ENCODE data around the gene ULK1.

The ULK1 gene

GRCh38 chr12:131893605-131894312, 663 bp upstream of the ULK1 start:
- peak; percentile 35 for DNase-seq

DNA sequence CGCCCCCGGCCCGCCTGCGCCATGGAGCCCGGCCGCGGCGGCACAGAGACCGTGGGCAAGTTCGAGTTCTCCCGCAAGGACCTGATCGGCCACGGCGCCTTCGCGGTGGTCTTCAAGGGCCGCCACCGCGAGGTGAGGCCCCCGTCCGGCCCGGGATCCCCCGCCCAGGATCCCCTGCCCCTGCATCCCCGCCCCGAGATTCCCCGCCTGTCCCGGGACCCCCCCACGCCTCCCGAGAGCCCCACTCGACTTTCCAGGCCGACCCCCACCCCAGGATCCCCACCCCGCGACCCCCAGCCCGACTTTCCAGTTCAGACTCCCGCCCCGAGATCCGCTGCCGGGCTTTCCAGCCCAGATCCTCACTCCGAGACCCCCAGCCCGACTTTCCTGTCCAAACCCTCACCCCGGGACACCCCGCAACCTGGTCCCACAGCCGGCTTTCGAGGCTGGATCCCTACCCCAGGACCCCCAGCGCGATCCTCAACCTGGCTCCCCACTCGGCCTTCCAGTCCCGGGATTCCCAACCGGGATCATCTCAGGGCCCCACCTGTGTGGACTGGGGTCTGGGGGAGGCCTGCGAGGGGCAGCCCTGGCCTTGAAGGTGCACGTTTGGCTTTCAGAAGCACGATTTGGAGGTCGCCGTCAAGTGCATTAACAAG, 688 bp downstream of the ULK1 start:
- peak; percentile 37 for DNase-seq

DNA sequence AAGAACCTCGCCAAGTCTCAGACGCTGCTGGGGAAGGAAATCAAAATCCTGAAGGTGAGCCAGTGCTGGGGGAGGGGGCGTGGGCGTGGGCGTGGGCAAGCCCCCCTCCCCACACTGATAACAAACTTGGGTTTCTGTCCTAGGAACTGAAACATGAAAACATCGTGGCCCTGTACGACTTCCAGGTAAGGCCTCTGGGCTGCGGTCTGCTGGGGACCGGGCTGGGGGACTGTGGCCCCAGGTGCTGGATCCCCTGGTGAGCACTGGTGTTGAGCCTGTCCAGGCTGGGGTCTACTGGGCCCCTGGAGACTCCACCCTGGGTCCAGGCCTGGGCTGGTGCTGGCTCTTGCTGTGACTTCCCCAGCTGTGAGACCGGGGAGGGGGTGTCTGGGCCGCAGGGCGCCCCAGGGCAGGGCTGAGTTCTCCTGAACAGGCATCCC, 1.2 kb downstream of the ULK1 start:
- DNase-seq, result no peak

GRCh38 chr12:131896080-131896810, 1.8 kb downstream of the ULK1 start:
- peak; percentile 88 for DNase-seq

DNA sequence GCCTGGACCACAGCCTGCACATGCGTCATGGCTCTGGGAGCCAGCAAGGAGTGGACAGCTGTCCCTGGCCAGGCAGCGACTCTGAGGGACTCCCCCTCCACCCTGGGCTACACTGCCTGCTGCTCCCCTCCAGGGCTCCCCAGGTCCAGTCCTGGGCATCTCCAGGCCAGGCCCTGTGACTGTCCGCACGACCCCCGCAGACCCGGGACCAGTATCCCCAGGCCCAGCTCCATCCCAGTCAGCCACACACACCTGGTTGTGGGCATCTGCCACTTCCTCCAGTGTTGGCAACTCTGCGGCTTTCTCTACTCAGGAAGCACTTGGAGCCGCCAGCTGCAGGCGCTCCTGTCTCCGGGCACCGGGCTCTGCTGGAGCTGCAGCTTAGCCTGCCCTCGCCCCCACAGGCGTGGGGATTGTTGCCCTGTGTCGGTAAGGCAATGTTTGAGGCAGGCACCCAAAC, 2.4 kb downstream of the ULK1 start:
- DNase-seq, result no peak

GRCh38 chr12:131897276-131897675, 2.9 kb downstream of the ULK1 start:
- no peak for DNase-seq

- DNase-seq, result no peak
These were observed 3.5 kb downstream of the ULK1 start for GRCh38 chr12:131897875-131898274.

DNA sequence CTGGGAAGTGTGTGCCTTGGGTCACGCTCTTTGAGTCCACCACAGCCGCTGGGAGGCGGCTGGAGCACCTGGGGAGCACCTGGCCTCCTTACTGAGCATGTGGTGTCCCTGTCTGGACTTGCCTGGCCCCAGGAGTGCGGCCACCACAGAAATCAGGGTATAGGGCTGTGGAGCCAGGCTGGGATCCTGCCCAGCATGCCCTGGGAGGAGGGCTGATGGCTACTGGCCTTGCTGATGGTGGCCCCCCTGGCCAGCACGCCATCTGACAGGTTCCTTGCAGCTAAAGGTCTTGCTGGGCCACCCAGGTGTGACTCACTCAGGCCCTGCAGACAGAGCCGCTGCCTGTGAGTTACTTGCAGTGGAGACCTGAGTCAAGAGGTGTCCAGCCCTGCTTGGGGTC, 6.0 kb downstream of the ULK1 start:
- DNase-seq, result no peak

DNA sequence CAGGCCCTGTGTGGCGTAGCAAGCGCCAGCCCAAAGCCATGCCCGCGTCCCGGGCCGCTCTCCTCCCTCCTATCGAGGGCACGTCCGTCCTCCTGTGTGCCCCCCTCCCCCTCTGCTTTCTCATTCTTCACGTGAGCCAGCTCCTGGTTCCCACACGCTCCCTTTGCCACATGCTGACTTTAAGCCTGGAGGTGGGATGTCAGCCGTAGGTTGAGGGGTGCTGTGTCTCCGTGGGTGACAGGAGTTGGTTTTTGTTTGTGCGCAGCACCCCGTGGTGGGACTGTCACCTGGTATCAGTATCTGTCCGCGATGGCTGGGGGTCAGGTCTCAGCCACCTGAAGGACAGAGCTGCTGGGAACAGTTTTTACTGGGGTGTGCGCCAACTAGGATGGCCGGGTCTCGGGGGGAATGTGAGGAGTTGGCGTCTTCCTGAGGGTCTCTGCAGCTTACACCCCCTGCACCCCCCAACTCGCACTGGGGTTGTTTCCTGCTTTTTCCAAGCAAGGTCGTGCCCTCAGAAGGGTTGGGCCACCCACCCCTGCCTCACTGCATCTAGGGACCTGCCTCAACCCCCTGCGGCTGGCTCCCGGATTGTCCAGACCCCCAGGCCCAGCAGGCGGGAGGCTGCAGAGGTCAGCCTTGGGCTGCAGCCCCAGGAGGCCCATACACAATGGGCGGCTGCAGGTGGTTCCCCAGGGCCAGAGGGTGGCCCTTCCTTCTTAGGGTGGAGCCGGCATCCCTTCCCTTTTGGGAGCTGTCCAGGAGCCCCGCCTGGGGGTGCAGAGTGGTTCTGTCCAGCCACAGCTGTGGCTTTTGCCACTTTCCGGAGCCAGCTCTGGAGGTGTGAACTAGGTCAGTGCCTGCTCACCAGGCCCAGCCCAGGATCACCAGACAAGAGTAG, 7.3 kb downstream of the ULK1 start:
- no peak for DNase-seq

DNA sequence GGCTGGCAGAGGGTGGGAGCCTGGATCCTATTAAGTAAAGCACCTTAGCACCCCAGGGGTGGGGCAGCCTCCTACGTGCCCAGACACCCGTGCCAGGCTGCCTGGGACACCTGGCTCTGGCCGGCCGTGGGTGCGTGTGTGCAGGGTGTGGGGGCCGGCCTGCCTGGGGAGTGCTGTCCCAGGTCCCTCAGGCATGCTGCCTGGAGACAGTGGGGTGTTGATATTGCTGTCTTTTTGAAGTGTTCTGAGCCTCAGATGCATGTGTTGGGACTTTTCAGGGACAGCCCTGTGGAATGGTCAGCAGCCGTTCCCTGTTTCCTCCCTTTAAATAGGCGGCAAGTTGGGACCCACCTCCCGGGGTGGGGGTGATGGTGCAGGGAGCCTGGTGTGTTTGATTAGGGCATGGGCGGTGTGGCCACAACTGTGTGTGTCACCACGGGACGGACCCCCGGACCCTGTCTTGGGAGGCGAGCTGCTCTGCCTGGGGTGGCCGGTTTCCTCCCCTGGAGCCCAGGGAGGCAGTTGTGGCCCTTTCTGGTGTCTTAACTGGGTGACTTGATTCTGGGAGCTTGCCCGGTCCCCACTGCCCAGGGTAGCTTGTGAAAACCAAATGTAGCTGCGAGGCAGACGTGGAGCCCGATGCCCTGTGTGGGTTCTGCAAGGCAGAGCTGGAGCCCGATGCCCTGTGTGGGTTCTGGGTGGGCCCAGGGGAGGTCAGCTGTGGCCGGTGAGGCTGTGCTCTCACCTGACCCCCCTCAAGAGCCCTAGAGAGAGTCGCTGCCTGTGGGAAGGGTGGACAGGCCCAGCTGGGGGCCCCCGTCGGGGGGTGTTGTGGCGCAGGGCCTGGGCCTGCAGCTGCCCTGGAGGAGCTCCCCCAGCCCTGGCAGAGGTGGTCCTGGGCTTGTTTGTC, 8.2 kb downstream of the ULK1 start:
- no peak for DNase-seq

GRCh38 chr12:131903270-131904255, 9.1 kb downstream of the ULK1 start:
- DNase-seq, result no peak

DNA sequence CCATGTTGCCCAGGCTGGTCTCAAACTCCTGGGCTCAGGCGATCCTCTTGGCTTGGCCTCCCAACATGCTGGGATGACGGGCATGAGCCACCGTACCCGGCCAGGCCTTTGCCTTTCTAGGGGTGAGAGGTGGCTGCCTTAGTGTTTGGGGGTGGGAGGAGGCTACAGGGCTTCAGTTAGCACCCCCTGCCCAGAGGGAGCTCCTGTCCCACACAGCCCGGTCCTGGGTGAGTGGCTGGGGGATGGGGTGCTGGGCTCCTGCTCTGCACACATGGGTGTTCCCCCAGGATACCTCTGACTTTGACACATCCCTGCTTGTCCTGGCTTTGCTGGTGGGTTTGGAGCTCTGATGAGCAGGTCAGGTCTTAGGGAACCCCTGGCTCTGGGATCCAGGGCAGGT, 9.9 kb downstream of the ULK1 start:
- DNase-seq, result no peak

DNA sequence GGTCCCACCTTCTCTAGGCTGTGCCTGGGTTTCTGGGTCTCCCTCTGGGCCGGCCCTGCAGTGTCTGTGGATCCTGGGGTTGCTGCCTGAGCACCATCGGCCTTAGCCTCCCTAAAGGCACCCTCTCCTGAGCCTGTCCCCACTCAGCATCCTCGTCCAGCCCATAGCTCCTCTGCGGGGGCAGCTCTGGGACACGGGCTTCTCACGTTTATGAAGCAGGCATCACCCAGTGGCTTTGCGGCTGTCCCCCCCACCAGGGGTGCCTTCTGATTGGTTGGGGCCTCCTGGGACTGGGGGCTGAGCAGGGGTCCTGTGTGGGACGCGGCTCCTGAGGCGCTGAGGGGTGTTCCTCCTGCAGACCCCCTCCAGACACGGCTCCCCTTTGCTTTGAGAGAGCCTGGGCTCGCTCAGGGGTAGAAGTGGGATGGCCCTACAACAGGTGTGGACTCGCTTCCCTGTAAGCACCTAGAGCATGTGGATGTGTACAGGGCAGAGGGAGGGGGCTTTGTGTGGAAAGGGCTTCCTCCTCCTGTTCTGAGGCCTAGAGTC, 10.7 kb downstream of the ULK1 start:
- no peak for DNase-seq

DNA sequence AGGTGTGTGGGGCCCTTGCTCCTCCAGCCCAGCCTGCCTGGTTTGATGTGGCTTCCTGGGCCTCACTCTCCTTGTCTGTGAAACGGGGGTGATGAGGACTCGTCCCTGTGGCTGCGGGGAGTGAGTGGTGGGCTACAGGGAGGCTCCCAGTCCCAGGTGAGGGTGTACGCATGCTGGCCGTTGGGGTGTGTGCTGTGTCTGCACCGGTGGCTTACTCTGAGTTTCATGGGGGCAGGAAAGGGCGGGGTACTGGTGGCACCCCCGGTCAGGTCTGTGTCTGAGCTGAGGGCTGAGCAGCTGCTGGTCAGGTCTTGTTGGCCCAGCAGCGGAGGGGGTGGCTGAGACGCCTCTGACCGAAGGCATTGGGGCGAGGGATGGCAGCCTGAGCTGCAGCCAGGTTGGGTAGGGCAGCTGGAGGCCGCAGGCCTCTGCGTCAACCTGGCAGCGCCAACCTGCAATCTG, 11.2 kb downstream of the ULK1 start:
- no peak for DNase-seq

DNA sequence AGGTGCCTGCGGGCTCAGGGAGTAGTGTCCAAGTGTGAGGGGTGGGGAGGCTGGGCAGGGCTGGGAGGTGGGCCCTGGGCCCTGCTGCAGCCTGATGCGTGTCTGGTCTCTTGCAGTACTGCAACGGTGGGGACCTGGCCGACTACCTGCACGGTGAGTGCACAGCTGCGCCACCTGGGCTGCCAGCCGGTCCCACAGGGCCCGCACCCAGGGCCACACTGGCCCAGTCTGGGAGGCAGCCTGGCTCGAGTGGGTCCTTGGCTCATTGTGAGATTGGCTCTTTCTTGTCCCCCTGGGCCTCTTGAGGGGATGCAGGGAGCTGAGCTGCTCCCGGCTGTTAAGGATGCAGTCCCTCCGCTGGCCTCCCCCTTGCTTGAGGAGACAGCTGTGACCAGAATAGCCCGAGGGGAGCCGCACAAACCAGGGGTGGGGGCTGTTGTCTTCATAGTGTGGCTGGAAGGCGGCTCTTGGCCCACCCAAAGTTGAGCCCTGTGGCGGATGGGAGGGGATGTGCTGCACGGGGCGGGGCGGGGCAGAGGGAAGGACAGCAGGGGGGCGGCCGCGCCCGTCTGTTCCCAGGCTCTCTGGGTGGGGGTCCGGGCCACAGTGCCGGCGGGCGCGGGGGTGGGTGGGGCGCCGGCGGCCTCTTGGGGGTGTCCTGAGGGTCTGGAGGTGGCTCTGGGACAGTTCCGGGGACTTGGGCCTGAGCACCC, 13.1 kb downstream of the ULK1 start:
- DNase-seq, result no peak

DNA sequence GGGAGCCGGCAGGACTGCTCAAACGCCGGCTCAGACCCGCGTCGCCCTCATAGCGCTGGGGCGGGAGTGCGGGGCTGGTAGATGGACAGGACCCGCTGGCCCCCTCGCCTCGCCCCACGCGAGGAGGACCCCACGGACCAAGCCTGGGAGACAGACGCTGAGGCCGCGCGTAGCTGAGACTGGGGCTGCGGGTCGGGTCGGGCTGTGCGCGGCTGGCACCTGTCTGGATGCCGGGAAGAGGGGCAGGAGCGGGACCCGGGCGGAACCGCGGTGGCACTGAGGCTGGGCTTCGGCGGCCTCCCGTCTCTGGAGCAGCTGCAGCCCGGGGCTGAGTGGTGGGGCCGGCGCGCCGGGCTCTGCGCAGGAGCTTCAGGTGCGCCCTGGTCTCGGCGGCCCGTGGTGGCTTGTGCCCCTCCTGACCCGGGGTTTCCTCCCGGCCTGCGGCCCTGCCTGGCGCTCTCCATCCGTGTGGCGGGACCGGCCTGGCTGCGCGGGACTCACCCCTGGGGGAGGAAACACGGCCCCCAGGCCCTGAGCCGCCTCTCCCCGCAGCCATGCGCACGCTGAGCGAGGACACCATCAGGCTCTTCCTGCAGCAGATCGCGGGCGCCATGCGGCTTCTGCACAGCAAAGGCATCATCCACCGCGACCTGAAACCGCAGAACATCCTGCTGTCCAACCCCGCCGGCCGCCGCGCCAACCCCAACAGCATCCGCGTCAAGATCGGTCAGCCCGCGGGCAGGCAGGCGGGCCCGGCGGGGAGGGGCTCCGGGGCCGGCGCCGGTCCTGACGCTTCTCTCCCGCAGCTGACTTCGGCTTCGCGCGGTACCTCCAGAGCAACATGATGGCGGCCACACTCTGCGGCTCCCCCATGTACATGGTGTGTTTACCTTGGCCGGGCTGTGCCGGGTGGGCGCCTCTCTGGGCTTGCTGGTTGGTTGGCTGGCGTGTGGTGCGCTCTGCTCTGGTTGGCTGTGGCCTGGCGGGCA, 14.0 kb downstream of the ULK1 start:
- DNase-seq, result no peak

DNA sequence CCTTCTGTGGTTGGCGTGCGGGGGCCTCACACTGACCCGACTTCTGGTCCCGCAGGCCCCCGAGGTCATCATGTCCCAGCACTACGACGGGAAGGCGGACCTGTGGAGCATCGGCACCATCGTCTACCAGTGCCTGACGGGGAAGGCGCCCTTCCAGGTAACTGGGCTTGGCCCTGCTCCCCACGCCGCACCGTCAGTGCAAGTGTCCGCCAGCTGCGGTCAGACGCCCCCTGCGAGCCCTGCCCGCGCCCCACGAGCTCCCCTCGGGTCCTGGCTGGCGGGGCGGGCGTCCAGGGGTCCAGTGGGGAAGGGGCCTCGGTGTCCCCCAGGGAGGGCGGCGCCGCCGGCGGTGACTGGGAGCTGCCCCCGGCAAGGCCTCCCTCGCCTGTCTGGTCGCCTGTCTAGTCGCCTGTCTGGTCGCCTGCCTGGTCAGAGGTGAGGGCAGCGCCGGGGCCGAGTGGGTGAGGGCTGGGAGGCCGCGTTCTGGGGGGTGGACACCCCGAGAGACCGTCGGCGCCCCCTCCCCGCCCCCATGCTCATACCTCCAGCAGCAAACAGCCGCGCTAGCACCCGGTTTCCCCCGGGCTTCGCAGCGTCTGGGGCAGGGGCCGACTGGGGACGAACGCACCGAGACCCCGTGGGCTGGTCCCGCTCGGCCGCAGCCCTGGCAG, 14.8 kb downstream of the ULK1 start:
- DNase-seq, result no peak

All from eye (tissue), 1 donor.